GM12878 (cell line): ENCODE measurements around the gene BRD3. TPM values are rescaled to one million over a fixed set of nuclear protein-coding genes. Genes with fewer than 3 reads are reported as not detected.

ENCODE experiments used
- ASH2L ChIP-seq: fragments of 300-600, 200-600 bp; sonication (generic); IDR thresholded peaks from 2 replicates; pipeline ENCODE4 v1.6.1; 2017; ENCODE audit warnings: low read depth, mild to moderate bottlenecking, borderline replicate concordance
- BCL3 ChIP-seq: IDR thresholded peaks from 2 replicates; pipeline ENCODE4 v1.6.1; 2011; ENCODE audit warnings: borderline replicate concordance, low read depth, mild to moderate bottlenecking, moderate library complexity, low read length; ENCODE audit not compliant: insufficient read depth, poor library complexity, severe bottlenecking
- ETV6 ChIP-seq, 2 experiments: fragments of 450-650 bp in 1 of 2; IDR thresholded peaks in 1 of 2; conservative IDR thresholded peaks in 1 of 2; 2 replicates each; pipeline ENCODE4 v1.6.1; 2014; ENCODE audit warnings: antibody characterized with exemption in 1 of 2, borderline replicate concordance in 1 of 2, low read depth in 1 of 2, mild to moderate bottlenecking in 1 of 2, moderate library complexity in 1 of 2
- FOXM1 ChIP-seq: IDR thresholded peaks from 2 replicates; pipeline ENCODE4 v1.6.1; 2012; ENCODE audit warnings: low read depth, mild to moderate bottlenecking, inconsistent platforms, low read length, moderate library complexity
- MAX ChIP-seq: IDR thresholded peaks from 2 replicates; pipeline ENCODE4 v1.6.1; 2012; ENCODE audit warnings: low read depth, low read length, improper control_type of control experiment
- MTA3 ChIP-seq: IDR thresholded peaks from 2 replicates; pipeline ENCODE4 v1.6.1; 2012; ENCODE audit warnings: low read length, inconsistent platforms, borderline replicate concordance
- NFXL1 ChIP-seq: fragments of 450-650 bp; IDR thresholded peaks from 2 replicates; pipeline ENCODE4 v1.6.1; 2017; ENCODE audit warnings: antibody characterized with exemption, mild to moderate bottlenecking, borderline replicate concordance
- PAX8 ChIP-seq: fragments of 450-650 bp; IDR thresholded peaks from 2 replicates; pipeline ENCODE4 v1.6.1; 2017; ENCODE audit warnings: mild to moderate bottlenecking, moderate library complexity
- RAD51 ChIP-seq: fragments of 450-650 bp; IDR thresholded peaks from 2 replicates; pipeline ENCODE4 v1.6.1; 2016; ENCODE audit warnings: moderate library complexity, mild to moderate bottlenecking, inconsistent platforms
- RB1 ChIP-seq: fragments of 450-650 bp; formaldehyde crosslinking; IDR thresholded peaks from 2 replicates; pipeline ENCODE4 v1.6.1; 2017; ENCODE audit warnings: mild to moderate bottlenecking, borderline replicate concordance
- RELA ChIP-seq: fragments of 450-650 bp; IDR thresholded peaks from 2 replicates; pipeline ENCODE4 v1.8.0; 2014; ENCODE audit warnings: borderline replicate concordance; ENCODE audit not compliant: partially characterized antibody
- SREBF2 ChIP-seq: IDR thresholded peaks from 2 replicates; pipeline ENCODE4 v1.6.1; 2012; ENCODE audit warnings: mild to moderate bottlenecking, low read length
- YBX1 ChIP-seq: fragments of 450-650 bp; IDR thresholded peaks from 2 replicates; pipeline ENCODE4 v1.6.1; 2016; ENCODE audit warnings: antibody characterized with exemption
- ZBED1 ChIP-seq: IDR thresholded peaks from 2 replicates; pipeline ENCODE4 v1.6.1; 2016; ENCODE audit warnings: borderline replicate concordance
- ZBTB33 ChIP-seq: fragments of 450-650 bp; IDR thresholded peaks from 2 replicates; pipeline ENCODE4 v1.6.1; 2017; ENCODE audit warnings: mild to moderate bottlenecking
- ZNF687 ChIP-seq: fragments of 450-650 bp; IDR thresholded peaks from 2 replicates; pipeline ENCODE4 v1.6.1; 2017; ENCODE audit warnings: mild to moderate bottlenecking, moderate library complexity
- polyA plus RNA-seq, 11 experiments: library from polyadenylated mRNA; depleted of rRNA in 4 of 11; unstranded in 6 of 11; stranded (reverse) in 5 of 11; fragments of >200 nt; fragmentation: Nextera tagmentation in 4 of 11; fragmentation: Illumina TruSeq in 1 of 11; extraction: Ambion mirVana in 4 of 11; extraction: Trizol in 1 of 11; gene quantifications; 1 replicate in 1 of 11; 2 replicates in 10 of 11; pipeline versions ENCODE4 v1.2.1 to v1.2.3, GENCODE V29; 2011 to 2016; ENCODE audit warnings: inconsistent platforms in 2 of 11, missing spikeins in 2 of 11, low read depth in 1 of 11
- total RNA-seq, 4 experiments: library from RNA; depleted of rRNA in 3 of 4; stranded (reverse); fragments of >200 nt in 3 of 4; fragmentation: Illumina TruSeq in 1 of 4; extraction: Trizol in 1 of 4; gene quantifications; 2 replicates each; pipeline versions ENCODE4 v1.2.1 to v1.2.3, GENCODE V29; 2013 to 2021

The BRD3 gene
- total and polyA plus RNA-seq, 10 of the 15 experiments (the other 5 are each of a cell fraction or from before 2014, with no cell fraction given): 0.53 to 20.8 (median 4.8) TPM

GRCh38 chr9:133991964-133992779 is 75.7 kb downstream of the BRD3 start, which contains the start of gene VAV2 (continued):
- 0 out of 2 replicates have a peak, but pooled peaks have one; percentile 23 for TF ChIP-seq ZNF687
- no peak for TF ChIP-seq RELA
- no peak for TF ChIP-seq MTA3
- no peak for TF ChIP-seq YBX1
- TF ChIP-seq PAX8: no peak
- no peak for TF ChIP-seq RAD51
- no peak; the same call in 1 of the 2 replicates for TF ChIP-seq RB1
- TF ChIP-seq ASH2L: no peak
- no peak for TF ChIP-seq SREBF2
- TF ChIP-seq BCL3: no peak
- no peak for TF ChIP-seq FOXM1
- TF ChIP-seq ZBTB33: no peak
- no peak for TF ChIP-seq ZBED1
- TF ChIP-seq ETV6 (conservative IDR thresholded peaks at IDR 0.05 in 1 of 2, IDR thresholded peaks at IDR 0.05 in 1 of 2; ENCODE audit: borderline replicate concordance in 1 of 2, low read depth in 1 of 2): no peak
- no peak for TF ChIP-seq NFXL1
- 0 out of 2 replicates have a peak, but pooled peaks have one; percentile 31 for TF ChIP-seq MAX
